RCC 7860 (cell line): Measurements from ENCODE around the gene TLE1.
"Not testable (repeated sequence)": the region's sequence is repeated elsewhere in the genome, so short reads cannot be mapped to it uniquely, and the experiment has no call there.

ENCODE experiments used
- DNase-seq: peaks from one replicate; pipeline ENCODE4 v3.0.0-alpha.2; 2015; ENCODE audit warnings: low spot score
- FAIRE-seq: peaks from 2 replicates; lab custom pipeline; 2012; peaks lifted over from hg19 to GRCh38; lab: Jason Lieb, UNC

Gene TLE1

GRCh38 chr9:81604306-81605169, 84.8 kb downstream of the TLE1 start:
- FAIRE-seq = no peak

GRCh38 chr9:81602887-81603680, 86.3 kb downstream of the TLE1 start:
- DNase-seq (no peak), FAIRE-seq (no peak)

More at GRCh38 chr9:81604306-81605169, 84.8 kb downstream of the TLE1 start:
- no peak for DNase-seq

- no peak for FAIRE-seq
- DNase-seq = no peak
Observed at GRCh38 chr9:81601639-81602623, 87.4 kb downstream of the TLE1 start.

- DNase-seq (no peak), FAIRE-seq (no peak)
Observed at GRCh38 chr9:81600631-81601030, 88.7 kb downstream of the TLE1 start.

GRCh38 chr9:81599837-81600236, 89.5 kb downstream of the TLE1 start:
- FAIRE-seq (no peak), DNase-seq (no peak)

GRCh38 chr9:81598811-81599210, 90.5 kb downstream of the TLE1 start:
- no peak for FAIRE-seq

GRCh38 chr9:81598123-81598497, 91.2 kb downstream of the TLE1 start:
- DNase-seq = no peak
- FAIRE-seq = no peak

More at GRCh38 chr9:81598811-81599210, 90.5 kb downstream of the TLE1 start:
- no peak for DNase-seq

- no peak for FAIRE-seq
- no peak for DNase-seq
Observed at GRCh38 chr9:81597419-81598122, 91.8 kb downstream of the TLE1 start.

GRCh38 chr9:81596679-81597418, 92.5 kb downstream of the TLE1 start:
- FAIRE-seq (peak; percentile 80), DNase-seq (peak; percentile 28)

GRCh38 chr9:81595887-81596543, 93.3 kb downstream of the TLE1 start:
- DNase-seq (no peak), FAIRE-seq (no peak)

GRCh38 chr9:81595293-81595692, 94.1 kb downstream of the TLE1 start:
- FAIRE-seq = not testable (repeated sequence)

GRCh38 chr9:81594415-81594814, 94.9 kb downstream of the TLE1 start:
- FAIRE-seq = no peak
- DNase-seq = no peak

More at GRCh38 chr9:81595293-81595692, 94.1 kb downstream of the TLE1 start:
- not testable (repeated sequence) for DNase-seq

GRCh38 chr9:81592887-81593266, 96.5 kb downstream of the TLE1 start:
- no peak for DNase-seq

GRCh38 chr9:81591791-81592190, 97.6 kb downstream of the TLE1 start:
- FAIRE-seq (no peak), DNase-seq (no peak)

More at GRCh38 chr9:81592887-81593266, 96.5 kb downstream of the TLE1 start:
- FAIRE-seq = no peak

GRCh38 chr9:81590688-81591087, 98.7 kb downstream of the TLE1 start:
- no peak for FAIRE-seq

GRCh38 chr9:81589819-81590218, 99.5 kb downstream of the TLE1 start:
- DNase-seq (no peak), FAIRE-seq (no peak)

More at GRCh38 chr9:81590688-81591087, 98.7 kb downstream of the TLE1 start:
- DNase-seq = no peak

GRCh38 chr9:81589392-81589791, 100.0 kb downstream of the TLE1 start:
- FAIRE-seq (no peak), DNase-seq (no peak)

- DNase-seq (peak; percentile 99), FAIRE-seq (peak; percentile 97)
Observed at GRCh38 chr9:81588148-81588871, 101.0 kb downstream of the TLE1 start.
